Measurements from ENCODE around the gene MILR1.

Gene MILR1

GRCh38 chr17:64503341-64503740 lies 54.4 kb downstream of the MILR1 start:
- no peak for DNase-seq (ENCODE audit: low read depth)

DNA sequence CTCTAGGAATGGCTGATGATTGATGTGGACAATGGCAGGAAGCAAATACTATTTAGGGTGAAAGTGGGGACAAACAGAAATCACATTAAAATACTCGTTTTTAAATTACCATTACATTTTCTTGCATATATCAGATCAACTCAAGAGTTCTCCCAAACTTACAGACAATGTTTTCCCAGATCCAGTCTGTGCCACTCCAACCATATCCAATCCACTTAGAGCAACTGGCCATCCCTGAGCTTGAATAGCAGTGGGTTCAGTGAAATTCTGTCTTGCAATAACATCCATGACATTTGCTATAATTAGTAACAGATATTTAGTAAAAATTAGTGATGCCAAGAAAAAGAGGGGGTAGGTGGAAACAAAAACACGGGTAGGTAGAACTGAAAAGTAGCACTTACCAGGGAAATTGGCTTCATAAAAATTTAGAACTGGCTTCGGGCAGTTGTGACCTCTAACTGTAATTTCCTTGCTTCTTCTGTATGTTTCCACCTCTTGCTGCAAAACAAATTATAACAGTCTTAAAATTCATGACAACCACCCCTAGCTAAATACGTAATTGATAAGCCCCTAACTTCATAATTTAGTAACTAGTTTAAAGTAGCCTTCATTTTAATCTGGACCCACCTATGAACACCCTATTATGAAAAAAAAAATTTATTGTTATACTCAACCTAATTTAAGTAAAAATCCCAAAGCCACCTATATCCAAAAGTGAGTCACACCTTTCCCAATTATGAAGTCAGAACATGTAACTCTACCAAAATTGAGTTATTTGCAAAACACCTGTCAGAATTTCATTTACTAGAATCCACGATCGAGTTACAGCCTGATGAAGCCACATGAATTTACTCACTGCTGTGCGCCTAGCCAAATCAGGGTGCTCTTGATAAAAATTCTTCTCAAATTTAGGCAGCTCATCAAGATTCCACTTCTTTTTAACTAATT lies 55.2 kb downstream of the MILR1 start:
- DNase-seq (ENCODE audit: low read depth) = no peak

GRCh38 chr17:64504769-64505339 lies 55.9 kb downstream of the MILR1 start:
- no peak for DNase-seq (ENCODE audit: low read depth)

GRCh38 chr17:64505340-64506200 lies 56.7 kb downstream of the MILR1 start:
- DNase-seq (ENCODE audit: low read depth) = peak; percentile 63

DNA sequence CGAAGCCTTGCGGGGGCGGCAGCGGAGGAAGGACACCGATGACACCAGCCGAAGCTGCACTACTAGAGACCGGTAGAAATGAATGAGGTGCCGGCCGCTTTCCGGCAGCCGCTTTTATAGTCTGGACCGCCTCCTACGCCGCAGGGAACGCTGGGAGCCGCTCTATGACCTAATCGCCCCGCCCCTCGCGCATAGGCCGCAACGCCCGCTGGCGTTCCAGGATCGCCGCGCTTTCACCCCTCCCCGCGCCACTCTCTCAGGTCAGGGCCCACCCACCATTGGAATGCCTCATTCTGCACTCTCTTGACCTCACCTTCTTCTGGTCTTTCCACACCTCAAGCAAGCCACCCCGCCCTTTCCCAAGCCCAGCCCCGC lies 57.3 kb downstream of the MILR1 start, which contains the start of gene DDX5:
TSS of gene DDX5 (minus strand) at position 89 of the 375 bp plus-strand sequence. CDS start 170 bp downstream, outside the sequence.
- peak; percentile 90 for DNase-seq (ENCODE audit: low read depth)

GRCh38 chr17:64506576-64507412 lies 57.9 kb downstream of the MILR1 start, which contains the start of gene CEP95:
Gene CEP95 (plus strand): TSS chr17:64506977. CDS start chr17:64507098, 121 bp downstream.
- peak; percentile 88 for DNase-seq (ENCODE audit: low read depth)

- no peak for DNase-seq (ENCODE audit: low read depth)
Measured at GRCh38 chr17:64507413-64507782, 58.5 kb downstream of the MILR1 start.

GRCh38 chr17:64508683-64509082 lies 59.8 kb downstream of the MILR1 start:
- no peak for DNase-seq (ENCODE audit: low read depth)

GRCh38 chr17:64509179-64509578 lies 60.3 kb downstream of the MILR1 start:
- DNase-seq (ENCODE audit: low read depth) = no peak

DNA sequence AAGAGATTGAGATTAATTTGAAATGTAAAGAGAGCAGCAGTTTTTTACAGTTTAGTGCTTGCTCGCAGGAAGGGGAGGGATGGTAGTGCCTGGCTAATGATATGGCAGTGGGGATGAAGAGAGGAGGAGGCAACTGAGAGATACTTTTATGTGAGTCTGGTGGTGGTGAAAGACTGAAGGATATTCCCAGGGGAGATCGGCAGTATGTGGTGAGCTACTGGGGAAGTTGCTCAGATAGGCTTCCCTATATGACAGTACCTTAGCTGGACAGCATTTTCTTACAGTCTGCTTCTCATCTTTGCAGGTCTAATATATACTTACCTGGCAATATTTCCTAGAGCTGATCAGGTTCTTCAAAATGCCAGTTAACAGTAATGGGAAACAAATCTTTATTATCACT lies 66.5 kb downstream of the MILR1 start:
- no peak for DNase-seq (ENCODE audit: low read depth)

DNA sequence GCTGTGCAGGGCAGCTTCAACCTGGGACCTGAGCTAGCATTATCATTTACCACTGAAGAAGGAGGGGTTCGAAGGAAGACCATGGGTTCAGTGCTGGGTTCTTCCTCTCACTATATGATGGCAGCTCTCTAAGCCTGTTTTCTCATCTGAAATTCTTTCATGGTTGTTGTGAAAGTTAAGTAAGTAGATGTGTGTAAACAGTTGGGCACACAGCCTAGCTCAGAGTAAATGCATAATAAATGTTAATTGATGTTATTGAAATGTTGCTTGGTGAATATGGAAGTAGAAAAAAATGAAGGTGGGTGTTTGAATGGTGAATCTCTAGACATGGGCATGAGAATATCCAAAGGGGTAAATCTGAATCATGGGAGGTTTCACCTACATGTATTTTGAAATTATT lies 66.9 kb downstream of the MILR1 start:
- DNase-seq (ENCODE audit: low read depth) = no peak
